NT2/D1 (cell line): ENCODE measurements around the gene GPRC5B.

Experiments used
- SUZ12 ChIP-seq: IDR thresholded peaks from 2 replicates; pipeline ENCODE4 v1.6.1; 2011; ENCODE audit not compliant: insufficient read length, insufficient read depth; ENCODE audit errors: extremely low read depth
- YY1 ChIP-seq: IDR thresholded peaks from 2 replicates; pipeline ENCODE4 v1.6.1; 2011; ENCODE audit not compliant: insufficient read length, insufficient read depth
- ZNF274 ChIP-seq: IDR thresholded peaks from 2 replicates; pipeline ENCODE4 v1.6.1; 2011; ENCODE audit warnings: mild to moderate bottlenecking, low read depth, low read length

DNA sequence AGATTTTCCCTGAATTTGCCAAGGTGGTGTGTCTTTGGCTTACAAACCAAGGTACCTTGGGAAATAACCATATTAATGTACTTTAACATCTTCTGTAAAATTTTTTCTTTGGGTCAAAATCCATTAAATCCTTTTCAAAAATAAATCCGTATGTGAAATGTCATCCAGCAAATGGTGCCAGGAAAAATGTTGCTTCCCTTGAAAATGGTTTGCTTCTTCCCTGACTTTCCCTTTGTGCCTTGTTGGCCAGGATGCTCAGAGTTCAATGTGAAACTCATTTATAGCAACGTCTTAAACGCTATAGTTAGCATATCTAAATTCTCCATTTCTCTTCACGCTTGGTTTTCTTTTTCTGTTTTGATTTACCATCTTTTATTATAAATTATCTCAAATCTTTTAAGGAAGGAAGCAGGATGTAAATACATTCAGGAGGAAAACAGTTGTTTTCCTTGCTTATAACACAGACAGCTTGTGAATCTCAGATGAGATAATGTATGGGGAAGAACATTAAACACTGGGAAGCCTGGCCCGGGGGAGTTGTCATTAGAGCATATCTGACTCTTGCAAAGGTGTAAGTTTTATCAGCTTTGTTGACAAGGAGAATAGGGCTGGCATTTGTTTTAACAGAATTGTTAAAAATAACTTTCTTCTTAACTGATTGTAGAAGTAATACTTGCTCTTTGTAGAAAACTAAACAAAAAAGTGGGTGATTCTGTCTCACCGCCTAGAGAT is 42.1 kb downstream of the GPRC5B start:
- TF ChIP-seq YY1 (no peak), ZNF274 (no peak), SUZ12 (no peak)
